ENCODE data around the gene CFAP77.

CFAP77 gene

DNA sequence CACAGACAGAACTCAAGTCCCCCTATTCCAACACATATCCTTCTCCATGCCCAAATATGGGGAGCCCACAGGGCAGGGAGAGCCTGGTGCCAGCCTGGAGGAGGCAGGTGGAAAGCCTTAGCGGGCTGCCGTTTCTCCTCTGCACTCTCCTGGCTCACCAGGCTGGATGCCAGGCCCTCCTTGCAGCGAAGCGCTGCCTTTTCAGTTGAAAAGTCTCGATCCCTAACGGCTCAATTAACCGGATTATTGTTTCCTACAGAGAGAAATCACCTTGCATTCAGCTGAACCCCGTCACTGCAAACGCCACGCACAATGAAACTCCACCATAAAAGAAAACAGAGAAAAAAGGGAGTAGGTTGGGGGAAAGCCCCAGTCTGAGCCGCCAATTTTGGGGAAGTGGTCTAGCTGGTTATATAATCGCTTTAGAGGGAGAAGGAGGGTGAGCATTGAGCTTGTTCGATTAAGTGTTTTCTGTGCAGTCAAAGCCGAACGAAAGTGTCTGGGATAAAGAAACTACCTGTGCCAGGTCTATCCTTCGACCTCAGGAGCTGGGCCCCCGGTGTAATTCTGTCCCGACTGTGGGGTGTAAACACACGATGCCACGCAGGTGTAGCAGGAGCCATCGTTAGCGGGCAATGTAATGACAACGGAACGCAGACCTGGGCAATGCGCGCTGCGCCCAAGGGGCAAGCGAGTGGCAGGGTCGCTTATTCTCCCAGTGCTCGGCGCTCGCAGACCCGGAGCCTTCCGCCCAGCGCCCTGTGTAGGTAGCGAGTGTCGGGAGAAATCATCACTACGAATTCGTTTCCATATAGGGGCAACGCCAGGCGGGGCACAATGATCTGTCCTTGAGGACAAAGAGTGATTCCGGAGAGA is 176.2 kb downstream of the CFAP77 start:
- DNase-seq, result no peak
- Histone ChIP-seq H3K4me3 (ENCODE audit: low read depth, low read length) (no peak overlapping the region), H3K27ac (no peak overlapping the region), H3K36me3 (no peaks in the 10 kb centered on the region), H3K27me3 (ENCODE audit: insufficient read depth, low read depth, severe bottlenecking) (peaks cover 99% of the 10 kb centered on the region), H3K9me3 (ENCODE audit: severe bottlenecking) (peaks cover 4% of the 10 kb centered on the region)
- TF ChIP-seq, protein P1, sequence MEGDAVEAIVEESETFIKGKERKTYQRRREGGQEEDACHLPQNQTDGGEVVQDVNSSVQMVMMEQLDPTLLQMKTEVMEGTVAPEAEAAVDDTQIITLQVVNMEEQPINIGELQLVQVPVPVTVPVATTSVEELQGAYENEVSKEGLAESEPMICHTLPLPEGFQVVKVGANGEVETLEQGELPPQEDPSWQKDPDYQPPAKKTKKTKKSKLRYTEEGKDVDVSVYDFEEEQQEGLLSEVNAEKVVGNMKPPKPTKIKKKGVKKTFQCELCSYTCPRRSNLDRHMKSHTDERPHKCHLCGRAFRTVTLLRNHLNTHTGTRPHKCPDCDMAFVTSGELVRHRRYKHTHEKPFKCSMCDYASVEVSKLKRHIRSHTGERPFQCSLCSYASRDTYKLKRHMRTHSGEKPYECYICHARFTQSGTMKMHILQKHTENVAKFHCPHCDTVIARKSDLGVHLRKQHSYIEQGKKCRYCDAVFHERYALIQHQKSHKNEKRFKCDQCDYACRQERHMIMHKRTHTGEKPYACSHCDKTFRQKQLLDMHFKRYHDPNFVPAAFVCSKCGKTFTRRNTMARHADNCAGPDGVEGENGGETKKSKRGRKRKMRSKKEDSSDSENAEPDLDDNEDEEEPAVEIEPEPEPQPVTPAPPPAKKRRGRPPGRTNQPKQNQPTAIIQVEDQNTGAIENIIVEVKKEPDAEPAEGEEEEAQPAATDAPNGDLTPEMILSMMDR (IDR thresholded peaks at IDR 0.05; ENCODE audit: low read depth, low read length), result no peak

DNA sequence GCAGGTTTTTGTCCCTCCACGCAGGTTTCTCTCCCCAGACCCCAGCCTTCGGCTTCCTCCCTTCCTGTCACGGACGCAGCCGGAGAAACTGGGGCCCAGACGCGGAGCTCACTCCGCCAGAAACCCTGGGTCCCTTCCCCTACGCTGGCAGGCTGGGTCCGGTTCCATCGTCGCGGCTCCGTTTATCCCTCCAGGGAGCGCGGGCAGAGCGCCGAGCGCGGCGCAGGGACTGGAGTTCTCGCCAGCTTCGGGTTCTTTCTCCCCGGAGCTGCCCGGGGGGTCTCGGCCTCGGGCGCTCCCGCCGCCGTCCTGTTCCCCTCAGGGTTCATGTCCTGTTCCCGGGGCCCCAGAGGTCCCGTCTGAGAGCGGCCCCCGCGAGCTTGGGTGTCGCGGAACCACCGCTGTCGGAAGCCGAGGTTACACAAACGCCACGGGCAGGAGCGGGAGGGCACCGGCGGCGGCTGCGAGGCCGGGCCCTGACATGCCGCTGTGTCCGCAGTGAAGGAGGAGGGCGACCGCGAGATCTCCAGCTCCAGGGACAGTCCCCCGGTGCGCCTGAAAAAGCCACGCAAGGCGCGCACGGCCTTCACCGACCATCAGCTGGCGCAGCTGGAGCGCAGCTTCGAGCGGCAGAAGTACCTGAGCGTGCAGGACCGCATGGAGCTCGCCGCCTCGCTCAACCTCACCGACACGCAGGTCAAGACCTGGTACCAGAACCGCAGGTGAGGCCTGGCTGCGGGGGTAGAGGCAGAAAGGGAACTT is 177.0 kb downstream of the CFAP77 start:
- no peaks in the 10 kb centered on the region for H3K36me3 ChIP-seq
- peaks cover 99% of the 10 kb centered on the region for H3K27me3 ChIP-seq (ENCODE audit: insufficient read depth, low read depth, severe bottlenecking)
- TF ChIP-seq, protein P1 (IDR thresholded peaks at IDR 0.05; ENCODE audit: low read depth, low read length), result no peak
- peaks cover 4% of the 10 kb centered on the region for H3K9me3 ChIP-seq (ENCODE audit: severe bottlenecking)
- no peak overlapping the region for H3K27ac ChIP-seq
- DNase-seq, result no peak
- H3K4me3 ChIP-seq (ENCODE audit: low read depth, low read length), result no peak overlapping the region

DNA sequence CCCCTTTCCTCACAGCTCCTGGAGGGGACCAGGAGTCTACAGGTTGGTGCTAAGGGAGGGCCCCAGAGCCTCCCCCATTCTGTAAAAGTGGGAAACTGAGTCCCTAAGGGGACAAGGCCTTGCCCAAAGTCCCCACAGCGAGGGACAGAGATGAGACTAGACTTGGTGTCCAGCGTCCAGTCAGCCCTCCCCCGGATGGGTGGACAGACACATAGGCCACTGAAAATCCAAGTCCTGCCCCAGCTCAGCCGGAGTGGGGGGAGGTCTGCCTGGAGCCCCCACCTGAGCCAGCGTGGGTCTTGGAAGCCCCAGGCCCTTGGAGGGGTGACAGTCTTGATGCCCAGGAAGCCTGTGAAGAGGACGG is 177.6 kb downstream of the CFAP77 start:
- Histone ChIP-seq H3K27ac (no peak overlapping the region), H3K9me3 (ENCODE audit: severe bottlenecking) (peaks cover 2% of the 10 kb centered on the region), H3K36me3 (no peaks in the 10 kb centered on the region), H3K27me3 (ENCODE audit: insufficient read depth, low read depth, severe bottlenecking) (peaks cover 99% of the 10 kb centered on the region), H3K4me3 (ENCODE audit: low read depth, low read length) (no peak overlapping the region)
- TF ChIP-seq, protein P1 (IDR thresholded peaks at IDR 0.05; ENCODE audit: low read depth, low read length), result no peak
- no peak for DNase-seq

DNA sequence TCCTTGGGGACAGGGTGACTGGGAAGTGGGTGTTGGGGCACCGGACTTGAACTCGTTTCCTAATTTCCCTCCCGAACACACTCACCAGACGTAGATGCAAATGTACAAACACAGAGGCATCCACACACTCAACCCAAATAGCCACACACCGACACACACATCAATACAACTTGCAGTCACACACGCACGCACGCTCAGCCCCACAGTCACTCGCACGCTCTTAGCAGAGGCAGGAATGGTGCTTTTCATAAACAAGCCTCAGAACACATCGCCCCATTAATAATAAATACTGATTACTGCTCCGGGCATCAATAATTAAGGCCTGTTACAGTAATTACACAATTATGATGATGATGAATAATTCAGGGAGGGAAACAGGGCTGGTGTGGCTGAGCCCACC is 178.1 kb downstream of the CFAP77 start:
- peaks cover 2% of the 10 kb centered on the region for H3K9me3 ChIP-seq (ENCODE audit: severe bottlenecking)
- TF ChIP-seq, protein P1 (IDR thresholded peaks at IDR 0.05; ENCODE audit: low read depth, low read length), result no peak
- peaks cover 99% of the 10 kb centered on the region for H3K27me3 ChIP-seq (ENCODE audit: insufficient read depth, low read depth, severe bottlenecking)
- no peaks in the 10 kb centered on the region; the same call in 1 of the 2 replicates for H3K36me3 ChIP-seq
- no peak for DNase-seq
- H3K4me3 ChIP-seq (ENCODE audit: low read depth, low read length), result no peak overlapping the region
- H3K27ac ChIP-seq, result no peak overlapping the region

DNA sequence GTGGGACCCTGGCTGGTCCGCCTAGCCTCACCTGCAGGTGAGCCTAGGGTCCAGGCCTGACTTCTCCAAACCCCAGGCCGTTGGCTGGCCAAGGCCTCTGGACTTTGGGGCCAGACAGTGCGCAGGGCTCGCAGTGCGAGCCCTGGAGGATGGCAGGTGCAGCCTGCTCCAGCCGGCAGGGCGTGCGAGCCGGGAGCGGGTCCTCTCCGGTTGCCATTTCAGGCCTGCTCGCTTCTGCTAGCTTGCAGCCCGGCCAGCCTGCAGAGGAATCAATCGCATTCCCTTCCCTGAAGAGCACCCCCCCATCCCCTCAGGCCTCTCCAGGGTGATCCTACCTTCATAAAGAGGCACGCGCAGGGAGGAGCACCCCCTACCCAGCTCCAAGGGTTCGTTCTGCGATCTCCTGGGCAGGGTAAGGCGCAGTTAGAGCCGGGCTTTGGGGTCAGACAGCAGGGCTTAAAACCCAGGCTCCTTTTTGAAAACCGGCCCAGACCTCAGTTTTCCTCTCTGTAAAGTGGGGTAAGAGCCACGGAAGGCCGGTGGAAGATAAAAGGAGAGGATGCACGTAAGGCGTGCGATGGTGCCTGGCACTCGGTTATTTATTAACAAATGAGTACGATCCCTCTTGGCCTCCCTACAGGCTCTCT is 178.6 kb downstream of the CFAP77 start:
- Histone ChIP-seq H3K27ac (no peak overlapping the region), H3K36me3 (no peaks in the 10 kb centered on the region; the same call in none of the 2 replicates), H3K27me3 (ENCODE audit: insufficient read depth, low read depth, severe bottlenecking) (peaks cover 96% of the 10 kb centered on the region), H3K4me3 (ENCODE audit: low read depth, low read length) (no peak overlapping the region), H3K9me3 (ENCODE audit: severe bottlenecking) (peaks cover 2% of the 10 kb centered on the region)
- TF ChIP-seq, protein P1 (IDR thresholded peaks at IDR 0.05; ENCODE audit: low read depth, low read length), result no peak
- DNase-seq, result no peak

Measured in WERI-Rb-1 (cell line).